GM12891 (cell line): ENCODE data around the gene GPR17.

ENCODE experiments used
- DNase-seq: peaks from one replicate; pipeline ENCODE4 v3.0.0; 2011; ENCODE audit warnings: low spot score; ENCODE audit not compliant: insufficient read length
- FAIRE-seq: peaks from 2 replicates; lab custom pipeline; 2011; peaks lifted over from hg19 to GRCh38; lab: Jason Lieb, UNC
- PAX5 ChIP-seq: IDR thresholded peaks from 2 replicates; pipeline ENCODE4 v1.6.1; 2011; ENCODE audit warnings: low read length, moderate library complexity, mild to moderate bottlenecking; ENCODE audit not compliant: insufficient read depth, severe bottlenecking
- POLR2A ChIP-seq: IDR thresholded peaks from 2 replicates; pipeline ENCODE4 v1.6.1; 2011; ENCODE audit warnings: low read depth, low read length, control low read depth
- POLR2AphosphoS5 ChIP-seq: IDR thresholded peaks from 2 replicates; pipeline ENCODE4 v1.6.1; 2011; ENCODE audit warnings: low read depth, low read length, control low read depth
- POU2F2 ChIP-seq: IDR thresholded peaks from 2 replicates; pipeline ENCODE4 v1.6.1; 2011; ENCODE audit warnings: low read depth, mild to moderate bottlenecking, control low read depth, low read length, moderate library complexity
- SPI1 ChIP-seq: IDR thresholded peaks from 2 replicates; pipeline ENCODE4 v1.6.1; 2011; ENCODE audit warnings: low read depth, low read length, control low read depth
- TAF1 ChIP-seq: IDR thresholded peaks from 2 replicates; pipeline ENCODE4 v1.6.1; 2011; ENCODE audit warnings: low read depth, low read length, control low read depth

The GPR17 gene

DNA sequence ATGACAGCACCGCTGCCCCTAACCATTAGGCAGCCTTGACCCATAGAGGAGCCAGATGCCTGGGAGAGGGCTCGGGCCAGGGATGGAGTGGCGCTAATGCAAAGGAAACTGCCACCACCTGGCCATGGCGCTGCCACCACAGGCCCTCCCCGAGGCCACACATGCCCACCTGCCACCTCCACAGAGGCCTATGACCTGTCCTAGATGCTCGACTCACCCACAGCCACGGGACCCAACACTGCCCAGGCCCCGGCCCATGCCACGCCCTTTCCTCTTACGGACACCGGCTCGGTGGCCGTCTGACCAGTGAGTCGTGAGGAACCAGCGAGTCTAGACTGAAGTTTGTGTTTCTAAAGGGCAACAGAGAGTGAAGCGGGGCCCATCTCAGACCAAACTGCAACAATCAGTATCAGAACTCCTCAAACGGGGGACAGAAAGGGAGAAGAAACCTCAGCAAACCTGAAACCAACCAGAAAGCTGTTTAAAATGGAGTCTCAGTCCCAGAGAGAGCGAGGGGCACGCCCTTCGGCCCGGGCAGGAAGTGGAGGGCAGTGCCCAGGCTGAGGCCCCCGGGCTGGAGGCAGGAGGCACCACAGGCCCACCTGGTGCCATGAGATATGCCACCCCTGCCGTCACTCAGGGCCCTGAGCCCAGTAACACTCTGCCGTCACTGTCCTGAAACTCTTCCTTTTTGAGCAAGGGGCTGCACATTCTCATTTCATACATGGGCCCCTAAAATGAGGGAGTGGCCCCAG lies 711 bp downstream of the GPR17 start:
- FAIRE-seq: no peak
- no peak for DNase-seq
- no peak for TF ChIP-seq SPI1
- TF ChIP-seq POLR2AphosphoS5: no peak
- TF ChIP-seq POLR2A: no peak
- TF ChIP-seq TAF1: no peak
- TF ChIP-seq PAX5: no peak

DNA sequence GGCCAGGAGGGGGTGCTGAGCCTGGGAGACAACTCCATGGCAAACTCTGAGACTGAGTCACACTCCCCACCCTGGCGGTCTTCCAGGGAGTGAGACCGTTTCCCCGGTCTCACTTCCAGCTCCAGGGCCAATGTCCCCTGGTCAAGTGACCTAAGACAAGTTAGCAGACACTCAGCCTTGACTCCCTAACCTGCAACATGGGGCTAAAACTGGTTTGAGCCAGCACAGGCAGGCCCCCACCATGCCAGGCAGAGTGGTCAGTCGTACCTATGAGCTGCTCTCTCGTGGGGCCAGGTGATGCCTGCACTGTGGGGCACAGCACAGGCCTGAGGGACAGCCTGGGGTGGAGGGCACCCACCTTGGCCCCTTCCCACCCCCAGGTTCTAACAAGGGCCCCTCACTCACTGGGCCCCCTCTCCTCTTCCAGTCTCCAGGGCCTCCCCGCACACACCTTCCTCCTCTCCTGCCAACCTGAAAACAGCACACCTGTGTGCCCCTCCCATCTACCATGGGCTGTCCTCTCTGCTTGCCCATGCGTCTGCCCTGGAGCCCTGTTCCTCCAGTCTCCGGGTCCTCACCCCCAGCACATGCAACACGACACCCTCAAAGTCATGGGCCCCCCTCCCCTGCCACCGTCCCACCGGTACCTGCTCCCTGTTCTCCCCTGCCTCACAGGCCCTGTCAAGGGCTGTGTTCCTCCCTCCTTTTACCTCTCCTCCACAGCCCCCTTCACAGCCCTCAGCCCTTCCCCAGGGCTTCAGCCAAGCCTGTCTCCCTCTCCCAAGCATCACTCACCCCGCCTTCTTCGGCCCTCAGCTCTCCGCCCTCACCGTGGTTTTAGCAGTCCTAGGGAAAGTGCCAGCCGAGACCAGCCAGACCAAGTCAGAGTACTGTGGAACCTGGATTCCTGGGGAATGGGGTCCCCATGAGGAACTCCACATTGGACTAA lies 1.6 kb downstream of the GPR17 start:
- TF ChIP-seq POLR2AphosphoS5 (no peak), TAF1 (no peak), POU2F2 (no peak), SPI1 (no peak), PAX5 (no peak), POLR2A (no peak)
- no peak for DNase-seq
- FAIRE-seq: no peak

DNA sequence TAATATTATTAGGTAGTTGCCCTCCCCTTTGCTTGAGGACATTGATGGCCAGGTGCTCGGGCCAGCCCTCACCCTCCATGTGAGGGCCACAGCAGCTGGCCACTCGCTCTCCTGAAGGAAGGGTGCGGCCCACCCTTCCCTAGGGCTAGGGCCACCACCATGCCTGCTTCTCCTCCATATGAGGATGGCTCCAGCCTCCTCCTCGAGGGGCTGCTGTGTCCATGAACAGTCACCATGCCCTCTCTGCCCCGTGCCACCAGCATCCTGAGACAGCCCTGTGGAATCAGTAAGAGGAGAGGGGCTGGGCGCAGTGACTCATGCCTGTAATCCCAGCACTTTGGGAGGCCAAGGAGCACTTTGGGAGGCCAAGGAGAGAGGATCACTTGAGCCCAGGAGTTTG lies 2.4 kb downstream of the GPR17 start:
- no peak for TF ChIP-seq POLR2A
- FAIRE-seq (no peak), DNase-seq (no peak)

DNA sequence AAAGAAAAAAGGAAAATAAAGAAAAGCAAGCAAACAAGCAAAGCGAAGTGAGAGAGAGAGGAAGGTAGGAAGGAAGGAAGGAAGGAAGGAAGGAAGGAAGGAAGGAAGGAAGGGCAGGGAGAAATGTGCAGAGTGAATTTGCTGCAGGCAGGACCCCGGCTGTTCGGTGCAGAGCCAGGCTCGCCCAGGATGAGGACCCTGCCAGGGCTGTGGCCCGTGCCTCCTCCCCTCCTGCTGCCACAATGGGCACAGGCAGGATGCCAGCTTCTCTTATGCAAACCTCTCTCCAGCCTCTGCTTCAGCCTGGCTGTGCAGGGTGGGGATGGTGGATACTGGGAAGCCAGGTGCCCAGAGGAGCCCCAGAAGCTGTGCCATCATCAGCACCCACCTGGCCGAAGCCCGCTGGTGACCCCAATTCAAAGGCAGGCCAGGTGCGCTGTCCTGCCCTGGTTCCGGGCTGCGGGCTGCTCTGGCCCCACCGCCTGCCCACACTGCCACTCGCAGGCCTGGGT lies 3.2 kb downstream of the GPR17 start:
- DNase-seq (no peak), FAIRE-seq (no peak)
- no peak for TF ChIP-seq POLR2A
- no peak for TF ChIP-seq POU2F2
- TF ChIP-seq POLR2AphosphoS5: no peak
- TF ChIP-seq PAX5: no peak
- TF ChIP-seq SPI1: no peak
- TF ChIP-seq TAF1: no peak

DNA sequence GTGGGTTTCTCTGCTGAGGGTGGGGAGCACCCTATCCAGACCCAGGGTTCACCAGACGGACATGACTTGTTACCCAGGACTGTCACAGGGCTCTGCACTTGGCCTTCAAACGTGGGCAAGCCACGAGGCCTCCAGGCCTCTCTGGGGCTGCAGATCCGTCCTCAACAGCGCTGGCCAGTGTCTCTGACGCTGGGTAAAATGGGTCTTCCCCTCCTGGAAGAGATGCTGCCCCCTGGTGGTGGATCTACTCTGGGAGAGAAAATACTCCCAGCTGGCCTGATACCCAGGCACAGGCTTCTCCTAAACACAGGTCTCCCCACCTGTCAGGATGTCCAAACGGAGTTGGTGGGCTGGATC lies 3.7 kb downstream of the GPR17 start:
- TF ChIP-seq POU2F2 (no peak), SPI1 (no peak), PAX5 (no peak)
- DNase-seq: peak; percentile 79
- FAIRE-seq: peak; percentile 90

DNA sequence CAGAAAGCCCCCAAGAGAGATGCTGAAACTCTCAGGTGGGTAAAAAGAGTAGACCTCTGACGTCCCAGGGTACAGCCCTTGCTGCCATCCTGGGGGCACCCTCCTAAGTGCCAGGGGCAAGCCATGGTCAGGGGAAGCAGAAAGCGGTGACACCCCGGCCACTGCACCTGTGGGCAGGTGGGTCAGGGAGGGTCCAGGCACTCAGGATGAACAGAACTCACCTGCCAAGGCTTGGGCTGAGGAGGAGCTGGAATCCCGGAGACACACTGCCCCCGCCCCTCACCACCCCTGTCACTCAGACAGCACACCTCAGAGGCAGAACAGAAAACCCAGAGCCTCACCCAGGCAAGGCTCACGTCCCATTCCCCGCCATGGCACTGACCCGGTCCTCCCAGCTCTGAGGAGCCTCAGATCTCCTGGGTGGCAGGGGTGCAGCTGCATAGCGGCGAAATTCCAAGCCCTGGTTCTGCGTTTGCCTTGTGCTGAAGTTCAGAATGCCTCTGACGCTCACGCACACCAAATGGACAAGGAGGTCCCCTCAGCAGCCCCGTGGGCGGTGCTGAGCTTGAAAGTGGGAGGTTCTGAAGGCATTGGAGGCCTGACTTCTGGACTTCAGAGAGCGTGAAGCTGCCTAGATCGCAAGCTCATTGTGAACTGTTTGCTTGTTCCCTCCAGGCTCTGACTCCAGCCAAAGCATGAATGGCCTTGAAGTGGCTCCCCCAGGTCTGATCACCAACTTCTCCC lies 4.3 kb downstream of the GPR17 start:
- DNase-seq: no peak
- FAIRE-seq: no peak
- no peak for TF ChIP-seq POLR2A
- TF ChIP-seq POLR2AphosphoS5: no peak
- TF ChIP-seq TAF1: no peak

DNA sequence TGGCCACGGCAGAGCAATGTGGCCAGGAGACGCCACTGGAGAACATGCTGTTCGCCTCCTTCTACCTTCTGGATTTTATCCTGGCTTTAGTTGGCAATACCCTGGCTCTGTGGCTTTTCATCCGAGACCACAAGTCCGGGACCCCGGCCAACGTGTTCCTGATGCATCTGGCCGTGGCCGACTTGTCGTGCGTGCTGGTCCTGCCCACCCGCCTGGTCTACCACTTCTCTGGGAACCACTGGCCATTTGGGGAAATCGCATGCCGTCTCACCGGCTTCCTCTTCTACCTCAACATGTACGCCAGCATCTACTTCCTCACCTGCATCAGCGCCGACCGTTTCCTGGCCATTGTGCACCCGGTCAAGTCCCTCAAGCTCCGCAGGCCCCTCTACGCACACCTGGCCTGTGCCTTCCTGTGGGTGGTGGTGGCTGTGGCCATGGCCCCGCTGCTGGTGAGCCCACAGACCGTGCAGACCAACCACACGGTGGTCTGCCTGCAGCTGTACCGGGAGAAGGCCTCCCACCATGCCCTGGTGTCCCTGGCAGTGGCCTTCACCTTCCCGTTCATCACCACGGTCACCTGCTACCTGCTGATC lies 4.9 kb downstream of the GPR17 start:
- no peak for TF ChIP-seq SPI1
- no peak for TF ChIP-seq POLR2AphosphoS5
- TF ChIP-seq TAF1: no peak
- no peak for TF ChIP-seq POLR2A
- TF ChIP-seq POU2F2: no peak
- no peak for TF ChIP-seq PAX5
- DNase-seq (no peak), FAIRE-seq (no peak)

DNA sequence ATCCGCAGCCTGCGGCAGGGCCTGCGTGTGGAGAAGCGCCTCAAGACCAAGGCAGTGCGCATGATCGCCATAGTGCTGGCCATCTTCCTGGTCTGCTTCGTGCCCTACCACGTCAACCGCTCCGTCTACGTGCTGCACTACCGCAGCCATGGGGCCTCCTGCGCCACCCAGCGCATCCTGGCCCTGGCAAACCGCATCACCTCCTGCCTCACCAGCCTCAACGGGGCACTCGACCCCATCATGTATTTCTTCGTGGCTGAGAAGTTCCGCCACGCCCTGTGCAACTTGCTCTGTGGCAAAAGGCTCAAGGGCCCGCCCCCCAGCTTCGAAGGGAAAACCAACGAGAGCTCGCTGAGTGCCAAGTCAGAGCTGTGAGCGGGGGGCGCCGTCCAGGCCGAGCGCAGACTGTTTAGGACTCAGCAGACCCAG lies 5.4 kb downstream of the GPR17 start:
- no peak for DNase-seq
- no peak for FAIRE-seq
- TF ChIP-seq PAX5 (no peak), POLR2AphosphoS5 (no peak), SPI1 (no peak), POLR2A (no peak), TAF1 (no peak), POU2F2 (no peak)

DNA sequence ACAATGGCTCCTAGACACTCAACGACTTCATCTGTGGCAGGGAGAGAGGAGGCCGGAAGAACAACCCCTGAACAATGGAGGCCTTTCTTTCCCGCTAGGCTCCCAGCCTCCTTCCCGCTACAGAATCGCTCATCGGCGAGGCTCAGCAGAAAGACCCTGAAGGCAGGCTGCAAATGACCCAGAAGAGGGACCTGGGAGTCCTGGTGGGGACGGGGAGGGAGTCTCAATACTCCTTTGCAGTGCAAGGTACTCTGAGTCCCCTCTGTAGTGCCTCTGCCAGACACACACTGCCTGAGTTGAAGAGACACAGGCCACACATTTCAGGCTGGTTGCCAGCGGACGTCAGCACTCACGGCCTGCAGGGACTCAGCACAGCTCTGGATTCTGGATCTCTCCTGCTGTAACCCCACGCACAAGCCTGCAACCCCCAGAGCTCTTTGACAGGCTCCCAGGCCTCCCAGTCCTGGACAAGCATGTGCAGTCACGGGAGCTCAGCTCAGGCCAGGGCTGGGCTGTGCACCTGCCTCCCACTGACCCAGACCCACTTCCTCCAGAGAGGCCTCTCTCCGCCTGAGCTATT lies 6.1 kb downstream of the GPR17 start:
- FAIRE-seq: peak; percentile 13
- DNase-seq: no peak

More for the DNA sequence above, 6.1 kb downstream of the GPR17 start:
- TF ChIP-seq POLR2AphosphoS5 (no peak), SPI1 (no peak; the same call in 1 of the 2 replicates), POU2F2 (no peak), TAF1 (no peak), PAX5 (no peak), POLR2A (no peak)
